K562 (cell line): Measurements from ENCODE around the gene CCNL2. TPM values are rescaled to one million over a fixed set of nuclear protein-coding genes. Genes with fewer than 3 reads are reported as not detected.

Experiments
- BCOR ChIP-seq: fragments of 450-650 bp; IDR thresholded peaks from 2 replicates; pipeline ENCODE4 v1.6.1; 2016
- BDP1 ChIP-seq: IDR thresholded peaks from 3 replicates; pipeline ENCODE4 v1.6.1; 2011; ENCODE audit not compliant: insufficient read length, insufficient read depth
- BRD4 ChIP-seq: fragments of 200-600 bp; sonication (generic); IDR thresholded peaks from 2 replicates; pipeline ENCODE4 v1.6.1; 2017; ENCODE audit warnings: inconsistent platforms
- CHD1 ChIP-seq: fragments of 200-600 bp; sonication (generic); IDR thresholded peaks from one replicate; pipeline ENCODE4 v1.6.1; 2012; ENCODE audit warnings: mild to moderate bottlenecking, moderate library complexity, low read length, inconsistent platforms
- EGR1 ChIP-seq: fragments of 450-650 bp; conservative IDR thresholded peaks from 2 replicates; pipeline ENCODE4 v1.6.1; 2017; ENCODE audit warnings: mild to moderate bottlenecking
- FOS ChIP-seq: IDR thresholded peaks from 3 replicates; pipeline ENCODE4 v1.6.1; 2011; ENCODE audit not compliant: insufficient read length; ENCODE audit errors: extremely low read depth
- HDAC1 ChIP-seq, 2 experiments: fragments of 450-650 bp; IDR thresholded peaks; 2 replicates each; pipeline ENCODE4 v1.6.1; 2016 to 2017; ENCODE audit warnings: inconsistent platforms in 1 of 2, mild to moderate bottlenecking in 1 of 2, moderate library complexity in 1 of 2
- HLTF ChIP-seq: fragments of 450-650 bp; IDR thresholded peaks from 2 replicates; pipeline ENCODE4 v1.6.1; 2016
- KDM1A ChIP-seq, 2 experiments: fragments of 450-650 bp; IDR thresholded peaks; 2 replicates each; pipeline ENCODE4 v1.6.1; 2016; ENCODE audit warnings: mild to moderate bottlenecking in 2 of 2
- KDM2B ChIP-seq: fragments of 250-450 bp; sonication (Bioruptor Pico); IDR thresholded peaks from 2 replicates; pipeline ENCODE4 v1.8.0; 2021; ENCODE audit warnings: mild to moderate bottlenecking, moderate library complexity
- MCM7 ChIP-seq, 2 experiments: fragments of 450-650 bp; IDR thresholded peaks; 2 replicates each; pipeline ENCODE4 v1.6.1; 2016 to 2018
- NCOA2 ChIP-seq, 2 experiments: fragments of 450-650 bp; IDR thresholded peaks; 2 replicates each; pipeline ENCODE4 v1.6.1; 2018; ENCODE audit warnings: mild to moderate bottlenecking in 2 of 2, moderate library complexity in 1 of 2; ENCODE audit not compliant: partially characterized antibody in 2 of 2
- NFATC3 ChIP-seq: fragments of 450-650 bp; IDR thresholded peaks from 2 replicates; pipeline ENCODE4 v1.6.1; 2017; ENCODE audit warnings: mild to moderate bottlenecking
- NR4A1 ChIP-seq, 2 experiments: fragments of 250-450 bp in 1 of 2; fragments of 450-650 bp in 1 of 2; sonication (Bioruptor Pico) in 1 of 2; IDR thresholded peaks; 2 replicates each; pipeline versions ENCODE4 v1.4.0 to v1.6.1; 2016 to 2020; ENCODE audit warnings: mild to moderate bottlenecking in 2 of 2, missing compliant biosample characterization in 1 of 2, missing genetic modification characterization in 1 of 2, moderate library complexity in 1 of 2
- POLR2AphosphoS2 ChIP-seq: IDR thresholded peaks from 2 replicates; pipeline ENCODE4 v1.6.1; 2012; ENCODE audit warnings: low read length, improper control_type of control experiment
- POLR2AphosphoS5 ChIP-seq: IDR thresholded peaks from 2 replicates; pipeline ENCODE4 v1.6.1; 2011; ENCODE audit warnings: mild to moderate bottlenecking, low read depth, low read length, moderate library complexity; ENCODE audit not compliant: control insufficient read depth, insufficient read depth
- POLR2B ChIP-seq: fragments of 450-650 bp; IDR thresholded peaks from 2 replicates; pipeline ENCODE4 v1.6.1; 2018; ENCODE audit warnings: low read depth; ENCODE audit not compliant: partially characterized antibody
- PTTG1 ChIP-seq: fragments of 450-650 bp; IDR thresholded peaks from 2 replicates; pipeline ENCODE4 v1.6.1; 2016; ENCODE audit warnings: low read depth, mild to moderate bottlenecking, missing genetic modification characterization, missing compliant biosample characterization
- RCOR1 ChIP-seq, 2 experiments: IDR thresholded peaks; 2 replicates each; pipeline ENCODE4 v1.6.1; 2012; ENCODE audit warnings: low read depth in 2 of 2, low read length in 2 of 2, borderline replicate concordance in 1 of 2, improper control_type of control experiment in 1 of 2
- SMARCB1 ChIP-seq: IDR thresholded peaks from 2 replicates; pipeline ENCODE4 v1.6.1; 2011; ENCODE audit warnings: improper control_type of control experiment, low read depth; ENCODE audit not compliant: insufficient read length
- TAF7 ChIP-seq: fragments of 450-650 bp; IDR thresholded peaks from 2 replicates; pipeline ENCODE4 v1.6.1; 2016; ENCODE audit warnings: missing genetic modification characterization, missing compliant biosample characterization
- TEAD1 ChIP-seq, 2 experiments: fragments of 450-650 bp in 1 of 2; sonication (generic) in 1 of 2; formaldehyde crosslinking; IDR thresholded peaks; 2 replicates each; pipeline versions ENCODE4 v1.4.0 to v1.8.0; 2020 to 2022; ENCODE audit warnings: mild to moderate bottlenecking in 2 of 2, missing genetic modification reagents in 1 of 2
- ZEB2 ChIP-seq: fragments of 450-650 bp; IDR thresholded peaks from 2 replicates; pipeline ENCODE4 v1.6.1; 2016
- ZNF165 ChIP-seq: fragments of 250-450 bp; sonication (Bioruptor Pico); IDR thresholded peaks from 2 replicates; pipeline ENCODE4 v1.4.0; 2020; ENCODE audit warnings: borderline replicate concordance
- ZNF224 ChIP-seq: sonication (generic); formaldehyde crosslinking; IDR thresholded peaks from 2 replicates; pipeline ENCODE4 v1.8.0; 2022; ENCODE audit warnings: mild to moderate bottlenecking, missing genetic modification reagents
- ZNF507 ChIP-seq: conservative IDR thresholded peaks from 2 replicates; pipeline ENCODE4 v1.6.1; 2017; ENCODE audit warnings: missing genetic modification characterization, missing compliant biosample characterization
- polyA plus RNA-seq, 8 experiments: library from polyadenylated mRNA; depleted of rRNA in 4 of 8; stranded (reverse) in 5 of 8; unstranded in 3 of 8; fragments of >200 nt; fragmentation: Nextera tagmentation in 2 of 8; fragmentation: Illumina TruSeq in 1 of 8; extraction: Ambion mirVana in 2 of 8; extraction: Trizol in 1 of 8; gene quantifications; 2 replicates each; pipeline versions ENCODE4 v1.2.1 to v1.2.3, GENCODE V29; 2011 to 2014; ENCODE audit warnings: inconsistent platforms in 1 of 8, missing spikeins in 1 of 8
- total RNA-seq, 7 experiments: library from RNA; depleted of rRNA in 6 of 7; stranded (reverse); fragments of >200 nt in 6 of 7; fragmentation: Illumina TruSeq in 2 of 7; extraction: Trizol in 2 of 7; gene quantifications; 2 replicates each; pipeline versions ENCODE4 v1.2.1 to v1.2.3, GENCODE V29; 2011 to 2021; ENCODE audit warnings: low replicate concordance in 1 of 7
- TF ChIP-seq, protein P1 (sequence below): sonication (generic); formaldehyde crosslinking; IDR thresholded peaks from 2 replicates; pipeline ENCODE4 v1.8.0; 2022; ENCODE audit warnings: missing genetic modification reagents, mild to moderate bottlenecking, borderline replicate concordance
- TF ChIP-seq, protein P2 (sequence below): conservative IDR thresholded peaks from 2 replicates; pipeline ENCODE4 v1.6.1; 2011; ENCODE audit warnings: low read depth, mild to moderate bottlenecking, low read length; ENCODE audit not compliant: control insufficient read depth

Gene CCNL2
- total and polyA plus RNA-seq, 9 of the 15 experiments (the other 6 are each of a cell fraction or from before 2014, with no cell fraction given): 2.8 to 287 (median 94.5) TPM

DNA sequence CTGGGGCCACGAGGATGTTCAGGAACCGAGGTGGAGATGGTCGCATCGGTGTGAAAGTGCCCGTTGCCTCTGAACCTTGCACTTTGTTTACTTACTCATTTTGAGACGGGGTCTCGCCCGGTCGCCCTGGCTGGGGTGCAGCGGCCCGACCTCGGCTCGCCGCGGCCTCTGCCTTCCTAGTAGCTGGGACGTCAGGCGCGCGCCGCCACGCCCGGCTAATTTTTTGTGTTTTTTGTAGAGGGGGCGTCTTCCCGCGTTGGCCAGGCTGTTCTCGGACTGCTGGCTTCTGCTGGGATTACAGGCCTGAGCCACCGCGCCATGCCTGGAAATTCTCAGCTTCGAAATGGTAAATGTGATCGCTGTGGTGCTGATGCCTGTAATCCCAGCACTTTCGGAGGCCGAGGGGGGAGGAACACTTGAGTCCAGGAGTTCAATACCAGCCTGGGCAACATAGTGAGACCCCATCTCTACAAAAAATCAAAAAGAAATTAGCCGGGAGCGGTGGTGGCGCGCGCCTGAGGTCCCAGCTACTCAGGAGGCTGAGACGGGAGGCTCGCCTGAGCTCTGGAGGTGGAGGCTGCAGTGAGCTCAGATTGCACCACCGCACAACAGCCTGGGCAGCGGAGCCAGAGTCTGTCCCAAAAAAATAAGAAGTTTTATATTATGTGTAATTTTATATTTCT lies 8.6 kb upstream of the CCNL2 start (continued):
- TF ChIP-seq NCOA2 (IDR thresholded peaks at IDR 0.05; ENCODE audit: partially characterized antibody in 2 of 2) (no peak), TAF7 (tag) (no peak), NFATC3 (peak; percentile 64; the same call in 1 of the 2 replicates), ZNF507 (tag) (no peak), KDM2B (CRISPR knock-in tag) (no peak), BCOR (peak; percentile 82), CHD1 (peak; percentile 72), EGR1 (0 out of 2 replicates have a peak, but pooled peaks have one; percentile 14), KDM1A (IDR thresholded peaks at IDR 0.05) (peak; percentile 46 to 52; a peak in 1 of 4 replicates), ZNF165 (CRISPR knock-in tag) (no peak), TEAD1 (CRISPR knock-in tag; IDR thresholded peaks at IDR 0.05) (peak in 1 of 2 experiments; percentile 53; a peak in 1 of 4 replicates), BDP1 (no peak), HDAC1 (IDR thresholded peaks at IDR 0.05) (no peak), NR4A1 (CRISPR knock-in tag; IDR thresholded peaks at IDR 0.05) (no peak), NR4A1 (tag; IDR thresholded peaks at IDR 0.05) (no peak), BRD4 (no peak; the same call in 1 of the 2 replicates), FOS (no peak), POLR2B (no peak), HLTF (no peak), ZNF224 (no peak), ZEB2 (no peak), RCOR1 (IDR thresholded peaks at IDR 0.05; ENCODE audit: borderline replicate concordance in 1 of 2, low read depth in 2 of 2, low read length in 2 of 2) (peak in 1 of 2 experiments; percentile 54; a peak in 1 of 4 replicates), POLR2AphosphoS5 (no peak), POLR2AphosphoS2 (0 out of 2 replicates have a peak, but pooled peaks have one; percentile 15), SMARCB1 (no peak), MCM7 (IDR thresholded peaks at IDR 0.05) (no peak), PTTG1 (tag) (no peak)
- TF ChIP-seq, protein P1, sequence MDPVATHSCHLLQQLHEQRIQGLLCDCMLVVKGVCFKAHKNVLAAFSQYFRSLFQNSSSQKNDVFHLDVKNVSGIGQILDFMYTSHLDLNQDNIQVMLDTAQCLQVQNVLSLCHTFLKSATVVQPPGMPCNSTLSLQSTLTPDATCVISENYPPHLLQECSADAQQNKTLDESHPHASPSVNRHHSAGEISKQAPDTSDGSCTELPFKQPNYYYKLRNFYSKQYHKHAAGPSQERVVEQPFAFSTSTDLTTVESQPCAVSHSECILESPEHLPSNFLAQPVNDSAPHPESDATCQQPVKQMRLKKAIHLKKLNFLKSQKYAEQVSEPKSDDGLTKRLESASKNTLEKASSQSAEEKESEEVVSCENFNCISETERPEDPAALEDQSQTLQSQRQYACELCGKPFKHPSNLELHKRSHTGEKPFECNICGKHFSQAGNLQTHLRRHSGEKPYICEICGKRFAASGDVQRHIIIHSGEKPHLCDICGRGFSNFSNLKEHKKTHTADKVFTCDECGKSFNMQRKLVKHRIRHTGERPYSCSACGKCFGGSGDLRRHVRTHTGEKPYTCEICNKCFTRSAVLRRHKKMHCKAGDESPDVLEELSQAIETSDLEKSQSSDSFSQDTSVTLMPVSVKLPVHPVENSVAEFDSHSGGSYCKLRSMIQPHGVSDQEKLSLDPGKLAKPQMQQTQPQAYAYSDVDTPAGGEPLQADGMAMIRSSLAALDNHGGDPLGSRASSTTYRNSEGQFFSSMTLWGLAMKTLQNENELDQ: no peak
- TF ChIP-seq, protein P2, sequence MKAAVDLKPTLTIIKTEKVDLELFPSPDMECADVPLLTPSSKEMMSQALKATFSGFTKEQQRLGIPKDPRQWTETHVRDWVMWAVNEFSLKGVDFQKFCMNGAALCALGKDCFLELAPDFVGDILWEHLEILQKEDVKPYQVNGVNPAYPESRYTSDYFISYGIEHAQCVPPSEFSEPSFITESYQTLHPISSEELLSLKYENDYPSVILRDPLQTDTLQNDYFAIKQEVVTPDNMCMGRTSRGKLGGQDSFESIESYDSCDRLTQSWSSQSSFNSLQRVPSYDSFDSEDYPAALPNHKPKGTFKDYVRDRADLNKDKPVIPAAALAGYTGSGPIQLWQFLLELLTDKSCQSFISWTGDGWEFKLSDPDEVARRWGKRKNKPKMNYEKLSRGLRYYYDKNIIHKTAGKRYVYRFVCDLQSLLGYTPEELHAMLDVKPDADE: no peak
